Endodermal cell (in vitro differentiated cells): ENCODE data around the gene EYS. TPM values are rescaled to one million over a fixed set of nuclear protein-coding genes. Genes with fewer than 3 reads are reported as not detected.

Experiments
- DNase-seq: peaks from one replicate; pipeline ENCODE4 v3.0.0-alpha.2; 2017
- H3K27ac ChIP-seq: 2 replicates; pipeline ENCODE4 v1.5.1; 2013; ENCODE audit warnings: mild to moderate bottlenecking, low read depth, low read length, moderate library complexity
- H3K27me3 ChIP-seq: 2 replicates; pipeline ENCODE4 v1.6.1; 2013; ENCODE audit warnings: mild to moderate bottlenecking, low read length, moderate library complexity; ENCODE audit not compliant: insufficient read depth, control insufficient read depth, poor library complexity, severe bottlenecking
- H3K36me3 ChIP-seq: 2 replicates; pipeline ENCODE4 v1.7.0; 2013; ENCODE audit warnings: mild to moderate bottlenecking, low read length, moderate library complexity; ENCODE audit not compliant: control insufficient read depth, insufficient read depth
- H3K4me1 ChIP-seq: one replicate; pipeline ENCODE4 v1.7.0; 2013; ENCODE audit warnings: low read length; ENCODE audit not compliant: control insufficient read depth, insufficient read depth
- H3K4me3 ChIP-seq: 2 replicates; pipeline ENCODE4 v1.5.1; 2013; ENCODE audit warnings: mild to moderate bottlenecking, low read length, moderate library complexity
- H3K9ac ChIP-seq: 2 replicates; pipeline ENCODE4 v1.6.1; 2013; ENCODE audit warnings: mild to moderate bottlenecking, low read length, moderate library complexity; ENCODE audit not compliant: poor library complexity, severe bottlenecking; ENCODE audit errors: extremely low read depth
- H3K9me3 ChIP-seq: 2 replicates; pipeline ENCODE4 v1.6.1; 2013; ENCODE audit warnings: mild to moderate bottlenecking, low read length, moderate library complexity; ENCODE audit not compliant: control insufficient read depth
- H3K27ac Mint-ChIP-seq: 2 replicates; pipeline ENCODE4 v1.8.0; 2020; ENCODE audit warnings: mixed read lengths
- H3K27me3 Mint-ChIP-seq: 2 replicates; pipeline ENCODE4 v1.8.0; 2021; ENCODE audit warnings: mild to moderate bottlenecking, mixed read lengths; ENCODE audit not compliant: insufficient read depth
- H3K36me3 Mint-ChIP-seq: 2 replicates; pipeline ENCODE4 v1.8.0; 2020; ENCODE audit warnings: low read depth, mixed read lengths
- H3K4me1 Mint-ChIP-seq: 2 replicates; pipeline ENCODE4 v1.8.0; 2020; ENCODE audit warnings: mixed read lengths
- H3K4me3 Mint-ChIP-seq: 2 replicates; pipeline ENCODE4 v1.8.0; 2020; ENCODE audit warnings: mild to moderate bottlenecking, moderate library complexity, mixed read lengths
- H3K9me3 Mint-ChIP-seq: 2 replicates; pipeline ENCODE4 v1.8.0; 2020; ENCODE audit warnings: mild to moderate bottlenecking, mixed read lengths
- WGBS, 2 experiments: methylation state at CpG; one replicate each; pipeline versions ENCODE4 v1.1.5 to v1.1.7; 2013; ENCODE audit warnings: missing lambda C conversion rate in 2 of 2, mixed read lengths in 1 of 2; ENCODE audit not compliant: insufficient coverage in 1 of 2, insufficient read length in 1 of 2; 5-methylcytosine and 5-hydroxymethylcytosine counted together
- total RNA-seq, 2 donors: library from RNA; stranded (reverse); fragmentation: NEBNext Ultra II Directional in 1 of 2; extraction: Animal tissue kit (Norgen Biotek cat#: 25700) in 1 of 2; gene quantifications; 2 replicates in 1 of 2; 3 replicates in 1 of 2; pipeline ENCODE4 v1.2.1, GENCODE V29; 2021
- TF ChIP-seq, protein P1 (sequence below): fragments of 200-600 bp; sonication (generic); conservative IDR thresholded peaks from 2 replicates; pipeline ENCODE4 v1.5.0; 2021; ENCODE audit warnings: antibody characterized with exemption, mild to moderate bottlenecking

The EYS gene
- total RNA-seq, 2 donors from 2014 or later: 0.31 to 0.70 TPM

DNA sequence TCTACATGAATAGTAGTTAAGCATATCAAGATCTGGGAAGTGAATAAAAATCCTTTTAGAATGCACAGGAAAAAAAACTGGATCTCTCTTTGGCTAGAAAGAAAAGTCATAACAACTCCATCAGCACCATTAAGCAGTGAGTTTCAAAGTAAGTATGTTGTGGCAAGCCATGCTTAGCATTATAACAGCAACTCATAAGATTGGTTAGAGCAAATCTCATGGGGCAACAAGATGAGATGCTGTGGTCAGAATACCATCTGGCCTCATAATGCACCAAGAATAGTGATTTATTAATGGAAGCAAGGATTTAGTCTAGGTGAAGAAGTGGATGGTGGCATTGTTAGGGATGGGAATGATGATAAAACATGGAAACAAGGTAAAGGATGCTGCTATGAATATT is 1912.0 kb downstream of the EYS start:
- Mint-ChIP-seq H3K9me3 (no peaks in the 10 kb centered on the region), H3K27ac (no peak overlapping the region), H3K27me3 (peaks cover 64% of the 10 kb centered on the region), H3K36me3 (no peaks in the 10 kb centered on the region), H3K4me3 (no peak overlapping the region), H3K4me1 (no peaks in the 10 kb centered on the region)
- no peak for DNase-seq
- Histone ChIP-seq H3K9ac (no peak overlapping the region), H3K27me3 (peaks cover 95% of the 10 kb centered on the region), H3K4me1 (no peaks in the 10 kb centered on the region), H3K9me3 (no peaks in the 10 kb centered on the region), H3K27ac (no peak overlapping the region), H3K36me3 (no peaks in the 10 kb centered on the region), H3K4me3 (no peak overlapping the region)
- TF ChIP-seq, protein P1, sequence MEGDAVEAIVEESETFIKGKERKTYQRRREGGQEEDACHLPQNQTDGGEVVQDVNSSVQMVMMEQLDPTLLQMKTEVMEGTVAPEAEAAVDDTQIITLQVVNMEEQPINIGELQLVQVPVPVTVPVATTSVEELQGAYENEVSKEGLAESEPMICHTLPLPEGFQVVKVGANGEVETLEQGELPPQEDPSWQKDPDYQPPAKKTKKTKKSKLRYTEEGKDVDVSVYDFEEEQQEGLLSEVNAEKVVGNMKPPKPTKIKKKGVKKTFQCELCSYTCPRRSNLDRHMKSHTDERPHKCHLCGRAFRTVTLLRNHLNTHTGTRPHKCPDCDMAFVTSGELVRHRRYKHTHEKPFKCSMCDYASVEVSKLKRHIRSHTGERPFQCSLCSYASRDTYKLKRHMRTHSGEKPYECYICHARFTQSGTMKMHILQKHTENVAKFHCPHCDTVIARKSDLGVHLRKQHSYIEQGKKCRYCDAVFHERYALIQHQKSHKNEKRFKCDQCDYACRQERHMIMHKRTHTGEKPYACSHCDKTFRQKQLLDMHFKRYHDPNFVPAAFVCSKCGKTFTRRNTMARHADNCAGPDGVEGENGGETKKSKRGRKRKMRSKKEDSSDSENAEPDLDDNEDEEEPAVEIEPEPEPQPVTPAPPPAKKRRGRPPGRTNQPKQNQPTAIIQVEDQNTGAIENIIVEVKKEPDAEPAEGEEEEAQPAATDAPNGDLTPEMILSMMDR: no peak

DNA sequence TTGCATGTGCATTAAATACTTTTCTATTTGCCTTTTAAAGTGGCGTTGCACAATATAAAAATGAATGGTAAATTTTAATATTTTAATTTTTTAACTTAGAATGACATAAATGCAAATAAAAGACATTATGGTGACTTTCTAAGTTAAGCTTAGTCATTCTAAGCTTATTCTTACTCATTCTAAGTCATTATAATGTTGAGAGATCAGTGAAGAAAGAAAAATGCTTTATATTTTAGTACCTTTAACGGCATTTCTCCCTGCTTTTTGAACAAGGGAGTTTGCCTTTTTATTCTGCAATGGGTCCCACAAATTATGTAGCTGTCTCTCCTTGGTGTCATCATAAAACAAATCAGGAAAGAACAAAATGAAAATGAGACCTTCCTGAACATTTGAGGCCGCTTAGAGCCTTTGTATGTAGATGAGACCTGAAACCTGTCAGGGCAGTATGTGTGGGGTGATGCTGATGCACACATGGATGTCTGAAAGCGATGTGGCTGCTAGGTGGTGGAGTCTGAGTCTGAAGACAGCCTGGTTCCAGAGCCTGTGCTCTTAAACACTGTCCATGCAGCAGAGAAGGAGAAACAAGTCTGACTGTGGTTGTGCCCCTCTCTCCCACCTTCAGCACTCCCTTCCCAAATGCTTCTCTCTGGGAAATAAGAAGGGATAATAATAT is 1913.4 kb downstream of the EYS start:
- H3K4me3 Mint-ChIP-seq: no peak overlapping the region
- Histone ChIP-seq H3K9ac (no peak overlapping the region), H3K4me3 (no peak overlapping the region), H3K36me3 (no peaks in the 10 kb centered on the region), H3K27me3 (peaks cover 98% of the 10 kb centered on the region), H3K4me1 (no peaks in the 10 kb centered on the region), H3K27ac (no peak overlapping the region), H3K9me3 (no peaks in the 10 kb centered on the region)
- H3K4me1 Mint-ChIP-seq: no peaks in the 10 kb centered on the region
- peaks cover 57% of the 10 kb centered on the region for H3K27me3 Mint-ChIP-seq
- 86 to 90% methylated on average over 2 to 4 of the region's 4 CpGs for WGBS, 2 experiments
- H3K27ac Mint-ChIP-seq: no peak overlapping the region
- no peaks in the 10 kb centered on the region for H3K36me3 Mint-ChIP-seq
- no peaks in the 10 kb centered on the region for H3K9me3 Mint-ChIP-seq
- DNase-seq: no peak
- TF ChIP-seq, protein P1: no peak

DNA sequence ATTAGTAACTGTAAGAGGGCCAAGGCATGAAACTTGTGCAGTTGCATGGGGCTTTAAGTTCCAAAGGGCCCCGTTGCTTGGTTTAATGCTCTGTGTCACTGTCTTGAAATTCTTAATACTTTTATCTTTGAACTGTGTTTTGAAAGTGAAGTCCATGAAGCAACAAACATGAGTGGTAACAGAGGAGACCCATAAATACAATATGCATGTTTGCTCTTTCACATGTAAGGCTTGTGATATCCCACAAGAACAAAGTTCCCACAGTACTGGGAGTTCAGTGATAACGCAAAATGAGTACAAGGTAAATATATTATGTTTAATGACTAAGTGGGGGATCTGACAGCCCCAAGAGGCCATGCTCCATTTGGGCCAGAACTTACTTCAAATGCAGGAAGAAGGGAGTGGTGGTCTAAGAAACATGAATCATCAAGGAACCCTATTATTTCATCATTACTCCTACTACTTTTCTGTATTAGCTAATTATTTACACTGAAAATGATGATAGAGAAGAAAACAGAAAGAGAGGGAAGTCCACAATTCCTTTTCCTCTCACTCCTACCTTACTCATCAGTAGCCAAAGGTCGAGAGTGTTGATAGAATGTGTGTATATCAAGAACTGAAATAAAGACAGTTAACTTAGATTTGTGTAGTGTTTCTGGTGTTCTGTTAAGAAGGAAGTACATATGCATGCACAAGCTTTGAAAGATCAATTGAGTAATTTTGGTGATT is 1914.1 kb downstream of the EYS start:
- Mint-ChIP-seq H3K4me3 (no peak overlapping the region), H3K9me3 (no peaks in the 10 kb centered on the region), H3K4me1 (no peaks in the 10 kb centered on the region), H3K36me3 (no peaks in the 10 kb centered on the region), H3K27me3 (peaks cover 50% of the 10 kb centered on the region), H3K27ac (no peak overlapping the region)
- Histone ChIP-seq H3K4me1 (no peaks in the 10 kb centered on the region), H3K27me3 (peaks cover 95% of the 10 kb centered on the region), H3K9me3 (no peaks in the 10 kb centered on the region), H3K36me3 (no peaks in the 10 kb centered on the region), H3K9ac (no peak overlapping the region), H3K4me3 (no peak overlapping the region), H3K27ac (no peak overlapping the region)
- 86% methylated on average over 1 to 3 of the region's 3 CpGs for WGBS, 2 experiments
- no peak for DNase-seq
- TF ChIP-seq, protein P1: no peak
